ENCODE results near the gene NGEF.

DNA sequence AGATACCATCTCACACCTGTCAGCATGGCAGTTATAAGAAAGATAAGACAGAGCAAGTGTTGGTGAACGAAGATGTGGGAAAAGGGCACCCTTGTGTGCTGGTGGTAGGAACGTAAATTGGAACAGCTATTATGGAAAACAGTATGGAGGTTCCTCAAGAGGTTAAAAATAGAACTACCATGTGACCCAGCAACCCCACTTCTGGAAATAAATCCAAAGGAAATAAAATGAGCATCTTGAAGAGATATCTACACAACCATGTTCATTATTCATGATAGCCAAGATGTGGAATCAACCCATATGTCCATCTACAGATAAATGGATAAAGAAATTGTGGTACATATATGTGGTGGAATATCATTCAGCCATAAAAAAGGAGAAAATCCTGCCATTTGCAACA lies 26.9 kb downstream of the NGEF start:
- TF ChIP-seq, protein P1, sequence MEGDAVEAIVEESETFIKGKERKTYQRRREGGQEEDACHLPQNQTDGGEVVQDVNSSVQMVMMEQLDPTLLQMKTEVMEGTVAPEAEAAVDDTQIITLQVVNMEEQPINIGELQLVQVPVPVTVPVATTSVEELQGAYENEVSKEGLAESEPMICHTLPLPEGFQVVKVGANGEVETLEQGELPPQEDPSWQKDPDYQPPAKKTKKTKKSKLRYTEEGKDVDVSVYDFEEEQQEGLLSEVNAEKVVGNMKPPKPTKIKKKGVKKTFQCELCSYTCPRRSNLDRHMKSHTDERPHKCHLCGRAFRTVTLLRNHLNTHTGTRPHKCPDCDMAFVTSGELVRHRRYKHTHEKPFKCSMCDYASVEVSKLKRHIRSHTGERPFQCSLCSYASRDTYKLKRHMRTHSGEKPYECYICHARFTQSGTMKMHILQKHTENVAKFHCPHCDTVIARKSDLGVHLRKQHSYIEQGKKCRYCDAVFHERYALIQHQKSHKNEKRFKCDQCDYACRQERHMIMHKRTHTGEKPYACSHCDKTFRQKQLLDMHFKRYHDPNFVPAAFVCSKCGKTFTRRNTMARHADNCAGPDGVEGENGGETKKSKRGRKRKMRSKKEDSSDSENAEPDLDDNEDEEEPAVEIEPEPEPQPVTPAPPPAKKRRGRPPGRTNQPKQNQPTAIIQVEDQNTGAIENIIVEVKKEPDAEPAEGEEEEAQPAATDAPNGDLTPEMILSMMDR (IDR thresholded peaks at IDR 0.05) = no peak
- no peak for TF ChIP-seq ZFX (IDR thresholded peaks at IDR 0.05; ENCODE audit: borderline replicate concordance)

All from 22Rv1 (cell line).